GM12891 (cell line): Measurements from ENCODE around the gene ALMS1.

Source experiments
- POLR2A ChIP-seq: IDR thresholded peaks from 2 replicates; pipeline ENCODE4 v1.6.1; 2011; ENCODE audit warnings: low read depth, low read length, control low read depth
- POLR2AphosphoS5 ChIP-seq: IDR thresholded peaks from 2 replicates; pipeline ENCODE4 v1.6.1; 2011; ENCODE audit warnings: low read depth, low read length, control low read depth
- POU2F2 ChIP-seq: IDR thresholded peaks from 2 replicates; pipeline ENCODE4 v1.6.1; 2011; ENCODE audit warnings: low read depth, mild to moderate bottlenecking, control low read depth, low read length, moderate library complexity

DNA sequence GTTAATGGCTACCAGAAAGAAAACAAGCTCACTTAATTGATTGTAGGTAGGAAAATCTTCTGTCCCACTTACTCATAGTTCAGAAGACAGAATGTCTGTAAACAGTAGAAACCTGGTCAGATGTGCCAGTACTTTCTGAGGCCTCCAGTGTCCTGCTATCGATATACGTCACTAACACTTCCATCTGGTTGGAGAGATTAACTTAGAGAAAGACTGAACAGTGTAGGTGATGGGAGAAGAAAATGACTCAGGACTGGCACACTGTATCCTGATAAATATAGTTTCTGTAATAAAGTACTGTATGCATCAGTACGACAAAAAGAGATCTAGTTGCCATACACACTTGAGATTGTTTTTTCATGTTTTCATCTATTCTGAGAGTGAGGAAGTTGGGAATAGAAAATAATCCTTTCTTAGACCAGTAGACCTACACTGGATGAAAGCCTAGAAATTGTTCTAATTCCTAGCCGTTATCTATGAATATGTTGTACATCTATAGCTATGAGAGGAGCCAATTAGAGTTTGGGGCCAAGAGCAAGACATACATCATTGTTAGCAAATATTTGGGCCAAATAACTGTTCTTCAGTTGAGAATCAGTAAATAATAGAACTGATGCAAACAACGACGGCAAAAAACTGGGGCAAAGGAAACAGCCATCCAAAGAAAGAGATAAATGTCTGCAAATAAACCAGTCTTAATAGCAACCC lies 150.7 kb downstream of the ALMS1 start:
- TF ChIP-seq POLR2AphosphoS5 (no peak), POU2F2 (no peak), POLR2A (no peak)
